Measurements from ENCODE around the gene CREBBP. TPM values are rescaled to one million over a fixed set of nuclear protein-coding genes. Genes with fewer than 3 reads are reported as not detected.

CREBBP gene
- total RNA-seq, 2 experiments from 2014 or later, result 29.9 to 33.0 TPM

GRCh38 chr16:3713587-3714242 is 166.8 kb downstream of the CREBBP start:
- Mint-ChIP-seq H3K36me3 (ENCODE audit: low read depth) (peaks cover 42% of the 10 kb centered on the region), H3K4me1 (ENCODE audit: low read depth) (peaks cover 54% of the 10 kb centered on the region), H3K4me3 (no peak overlapping the region), H3K9me3 (no peaks in the 10 kb centered on the region), H3K27ac (no peak overlapping the region), H3K27me3 (ENCODE audit: low read depth) (no peaks in the 10 kb centered on the region)
- intact Hi-C loops (cut with micrococcal nuclease), result no loop called here
- CTCF ChIA-PET, result interaction anchor here (0.7 kb wide), 1 partner anchor 400 kb away, joined by 3 read pairs; no protein-coding TSS in a partner anchor
- DNase-seq, result no peak

- H3K4me3 Mint-ChIP-seq, result no peak overlapping the region
- H3K27ac Mint-ChIP-seq, result no peak overlapping the region
- H3K4me1 Mint-ChIP-seq (ENCODE audit: low read depth), result peaks cover 48% of the 10 kb centered on the region
- CTCF ChIA-PET, result no interaction called here
- intact Hi-C loops (cut with micrococcal nuclease), result no loop called here
- H3K27me3 Mint-ChIP-seq (ENCODE audit: low read depth), result no peaks in the 10 kb centered on the region
- DNase-seq, result no peak
- H3K36me3 Mint-ChIP-seq (ENCODE audit: low read depth), result peaks cover 42% of the 10 kb centered on the region
- H3K9me3 Mint-ChIP-seq, result no peaks in the 10 kb centered on the region
These were observed 167.6 kb downstream of the CREBBP start for GRCh38 chr16:3712861-3713372.

DNA sequence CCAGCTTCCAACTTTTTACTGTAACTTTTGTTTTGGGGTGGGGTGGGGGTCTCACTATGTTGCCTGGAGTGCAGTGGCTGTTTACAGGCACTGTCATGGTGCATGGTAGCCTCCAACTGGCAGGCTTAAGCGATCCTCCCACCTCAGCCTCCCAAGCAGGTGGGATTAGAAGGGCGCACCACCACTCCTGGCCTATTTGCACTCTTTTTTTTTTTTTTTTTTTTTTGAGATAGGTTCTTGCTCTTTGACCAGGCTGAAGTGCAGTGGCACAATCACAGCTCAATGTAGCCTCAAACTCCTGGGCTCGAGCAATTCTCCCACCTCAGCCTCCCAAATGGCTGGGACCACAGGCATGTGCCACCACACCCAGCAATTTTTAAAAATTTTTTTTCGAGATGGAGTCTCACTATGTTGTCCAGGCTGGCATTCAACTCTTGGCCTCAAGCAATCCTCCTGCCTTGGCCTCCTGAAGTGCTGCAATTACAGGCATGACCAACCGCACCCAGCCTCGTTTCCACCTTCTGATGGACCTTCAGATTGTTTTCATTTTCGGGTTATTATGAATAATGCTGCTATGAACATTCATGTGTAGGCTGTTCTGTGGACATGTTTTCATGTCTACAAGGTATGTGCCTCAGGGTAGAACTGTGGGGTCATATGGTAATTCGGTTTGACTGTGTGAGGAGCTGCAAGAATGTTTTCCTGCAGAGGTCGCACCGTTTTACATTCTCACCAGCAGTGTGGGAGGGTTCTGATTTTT is 174.1 kb downstream of the CREBBP start:
- no peaks in the 10 kb centered on the region for H3K9me3 Mint-ChIP-seq
- intact Hi-C loops (cut with micrococcal nuclease), result no loop called here
- CTCF ChIA-PET, result interaction anchor here (0.7 kb wide), 1 partner anchor 611 kb away, joined by 4 read pairs; no protein-coding TSS in a partner anchor
- no peak for DNase-seq
- peaks cover 6% of the 10 kb centered on the region for H3K4me1 Mint-ChIP-seq (ENCODE audit: low read depth)
- no peaks in the 10 kb centered on the region for H3K27me3 Mint-ChIP-seq (ENCODE audit: low read depth)
- no peak overlapping the region for H3K27ac Mint-ChIP-seq
- no peak overlapping the region for H3K4me3 Mint-ChIP-seq
- peaks cover 16% of the 10 kb centered on the region for H3K36me3 Mint-ChIP-seq (ENCODE audit: low read depth)

DNA sequence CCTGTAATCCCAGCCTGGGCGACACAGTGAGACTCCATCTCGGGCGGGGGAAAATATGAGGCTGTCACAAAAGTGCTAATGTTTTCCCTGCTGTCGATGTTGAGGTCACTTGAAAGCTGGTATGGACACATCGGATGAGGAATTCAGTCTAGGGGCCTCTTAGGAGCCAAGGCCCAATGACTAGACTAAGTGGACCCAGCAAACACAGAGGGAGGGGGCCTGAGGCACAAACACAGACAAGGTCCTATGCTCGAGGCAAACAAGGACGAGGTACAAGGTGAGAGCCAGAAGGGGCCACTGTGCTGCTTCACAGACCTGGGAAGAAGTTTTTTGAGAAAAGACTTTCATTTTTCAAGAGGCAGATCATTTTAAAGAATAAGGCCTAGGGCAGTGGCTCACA is 178.4 kb downstream of the CREBBP start:
- H3K4me3 Mint-ChIP-seq, result no peak overlapping the region
- CTCF ChIA-PET, result interaction anchor here (3.0 kb wide), 1 partner anchor 11 kb away, joined by 15 read pairs; no protein-coding TSS in a partner anchor
- H3K9me3 Mint-ChIP-seq, result no peaks in the 10 kb centered on the region
- H3K4me1 Mint-ChIP-seq (ENCODE audit: low read depth), result peaks cover 8% of the 10 kb centered on the region
- H3K27ac Mint-ChIP-seq, result no peak overlapping the region
- intact Hi-C loops (cut with micrococcal nuclease), result no loop called here
- H3K27me3 Mint-ChIP-seq (ENCODE audit: low read depth), result no peaks in the 10 kb centered on the region
- H3K36me3 Mint-ChIP-seq (ENCODE audit: low read depth), result peaks cover 12% of the 10 kb centered on the region
- DNase-seq, result no peak

GRCh38 chr16:3701531-3701930 is 179.0 kb downstream of the CREBBP start:
- intact Hi-C loops (cut with micrococcal nuclease), result no loop called here
- CTCF ChIA-PET, result interaction anchor here (3.0 kb wide), 1 partner anchor 10 kb away, joined by 15 read pairs; no protein-coding TSS in a partner anchor
- Mint-ChIP-seq H3K27me3 (ENCODE audit: low read depth) (no peaks in the 10 kb centered on the region), H3K9me3 (no peaks in the 10 kb centered on the region), H3K36me3 (ENCODE audit: low read depth) (peaks cover 9% of the 10 kb centered on the region), H3K4me3 (no peak overlapping the region), H3K27ac (no peak overlapping the region), H3K4me1 (ENCODE audit: low read depth) (peaks cover 8% of the 10 kb centered on the region)
- DNase-seq, result no peak

DNA sequence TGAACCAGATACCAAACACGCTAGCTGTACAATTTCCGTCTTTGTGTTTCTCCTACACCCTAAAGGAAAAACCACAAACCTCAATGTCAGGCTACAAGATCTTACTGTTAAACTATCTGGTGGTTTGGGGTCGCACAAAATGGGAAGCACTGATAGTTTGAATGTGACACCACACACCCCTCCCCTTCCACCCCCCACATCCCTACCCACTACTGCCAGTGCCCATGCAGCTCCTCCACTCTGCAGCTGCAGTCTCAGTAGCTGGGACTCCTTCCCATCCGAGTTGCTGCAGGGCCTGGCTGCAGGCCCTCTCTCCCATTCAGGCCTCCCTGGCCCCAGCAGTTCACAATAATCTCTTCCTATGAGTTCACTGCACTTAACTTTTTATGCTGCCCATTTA is 181.6 kb downstream of the CREBBP start:
- CTCF ChIA-PET, result no interaction called here
- H3K4me3 Mint-ChIP-seq, result no peak overlapping the region
- H3K27me3 Mint-ChIP-seq (ENCODE audit: low read depth), result no peaks in the 10 kb centered on the region
- H3K27ac Mint-ChIP-seq, result no peak overlapping the region
- no peak for DNase-seq
- peaks cover 12% of the 10 kb centered on the region for H3K36me3 Mint-ChIP-seq (ENCODE audit: low read depth)
- peaks cover 8% of the 10 kb centered on the region for H3K4me1 Mint-ChIP-seq (ENCODE audit: low read depth)
- intact Hi-C loops (cut with micrococcal nuclease), result no loop called here
- H3K9me3 Mint-ChIP-seq, result no peaks in the 10 kb centered on the region

DNA sequence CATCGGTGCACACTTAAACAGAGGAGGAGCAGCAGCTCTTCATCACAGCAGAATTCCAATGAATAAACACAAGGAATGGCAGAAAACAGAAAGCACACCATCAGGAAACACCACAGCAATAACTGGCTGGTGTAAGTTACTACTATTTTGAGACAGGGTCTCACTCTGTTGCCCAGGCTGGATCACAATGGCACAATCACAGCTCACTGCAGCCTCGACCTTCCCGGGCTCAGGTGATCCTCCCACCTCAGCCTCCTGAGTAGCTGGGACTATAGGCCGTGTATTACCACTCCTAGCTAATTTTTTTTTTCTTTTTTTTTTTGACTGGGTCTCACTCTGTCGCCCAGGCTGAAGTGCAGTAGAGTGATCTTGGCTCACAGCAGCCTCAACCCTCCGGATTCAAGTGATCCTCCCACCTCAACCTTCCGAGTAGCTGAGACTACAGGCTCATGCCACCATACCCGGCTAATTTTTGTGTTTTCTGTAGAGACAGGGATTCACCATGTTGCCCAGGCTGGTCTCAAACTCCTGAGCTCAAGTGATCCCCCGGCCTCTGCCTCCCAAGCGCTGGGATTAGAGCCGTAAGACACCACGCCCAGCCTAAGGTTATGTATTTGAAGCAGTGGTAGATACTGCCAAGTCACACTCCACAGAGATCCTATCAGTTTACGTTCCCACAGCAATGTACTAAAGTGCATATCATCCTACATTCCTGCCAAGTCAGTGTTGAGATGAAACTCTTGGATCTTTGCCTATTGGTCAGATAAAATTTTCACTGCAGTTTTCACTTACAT is 183.9 kb downstream of the CREBBP start:
- DNase-seq, result no peak
- H3K27ac Mint-ChIP-seq, result no peak overlapping the region
- no peak overlapping the region for H3K4me3 Mint-ChIP-seq
- no peaks in the 10 kb centered on the region for H3K9me3 Mint-ChIP-seq
- intact Hi-C loops (cut with micrococcal nuclease), result no loop called here
- H3K27me3 Mint-ChIP-seq (ENCODE audit: low read depth), result no peaks in the 10 kb centered on the region
- CTCF ChIA-PET, result interaction anchor here (0.6 kb wide), 1 partner anchor 533 kb away, joined by 4 read pairs; no protein-coding TSS in a partner anchor
- peaks cover 12% of the 10 kb centered on the region for H3K36me3 Mint-ChIP-seq (ENCODE audit: low read depth)
- H3K4me1 Mint-ChIP-seq (ENCODE audit: low read depth), result peaks cover 8% of the 10 kb centered on the region

GRCh38 chr16:3695610-3696369 is 184.7 kb downstream of the CREBBP start:
- DNase-seq, result no peak
- H3K27ac Mint-ChIP-seq, result no peak overlapping the region
- peaks cover 9% of the 10 kb centered on the region for H3K4me1 Mint-ChIP-seq (ENCODE audit: low read depth)
- intact Hi-C loops (cut with micrococcal nuclease), result no loop called here
- CTCF ChIA-PET, result interaction anchor here (0.6 kb wide), 1 partner anchor 534 kb away, joined by 4 read pairs; no protein-coding TSS in a partner anchor
- no peak overlapping the region for H3K4me3 Mint-ChIP-seq
- peaks cover 14% of the 10 kb centered on the region for H3K36me3 Mint-ChIP-seq (ENCODE audit: low read depth)
- H3K9me3 Mint-ChIP-seq, result no peaks in the 10 kb centered on the region
- no peaks in the 10 kb centered on the region for H3K27me3 Mint-ChIP-seq (ENCODE audit: low read depth)

GRCh38 chr16:3694051-3694450 is 186.5 kb downstream of the CREBBP start:
- Mint-ChIP-seq H3K27ac (no peak overlapping the region), H3K4me3 (no peak overlapping the region), H3K36me3 (ENCODE audit: low read depth) (peaks cover 15% of the 10 kb centered on the region), H3K9me3 (no peaks in the 10 kb centered on the region), H3K4me1 (ENCODE audit: low read depth) (peaks cover 11% of the 10 kb centered on the region), H3K27me3 (ENCODE audit: low read depth) (no peaks in the 10 kb centered on the region)
- no peak for DNase-seq
- CTCF ChIA-PET, result interaction anchor here (0.6 to 0.7 kb wide), 2 partner anchors 64 to 107 kb away, joined by 3 to 4 read pairs; no protein-coding TSS in a partner anchor
- intact Hi-C loops (cut with micrococcal nuclease), result no loop called here

GRCh38 chr16:3691761-3692160 is 188.8 kb downstream of the CREBBP start:
- intact Hi-C loops (cut with micrococcal nuclease), result no loop called here
- H3K27ac Mint-ChIP-seq, result no peak overlapping the region
- no peaks in the 10 kb centered on the region for H3K9me3 Mint-ChIP-seq
- H3K4me1 Mint-ChIP-seq (ENCODE audit: low read depth), result peaks cover 11% of the 10 kb centered on the region
- H3K27me3 Mint-ChIP-seq (ENCODE audit: low read depth), result no peaks in the 10 kb centered on the region
- CTCF ChIA-PET, result interaction anchor here (0.8 to 1.5 kb wide), 6 partner anchors 10 to 188 kb away, joined by 4 to 15 read pairs (median 5); no protein-coding TSS in a partner anchor
- H3K4me3 Mint-ChIP-seq, result no peak overlapping the region
- DNase-seq, result no peak
- H3K36me3 Mint-ChIP-seq (ENCODE audit: low read depth), result peaks cover 27% of the 10 kb centered on the region

DNA sequence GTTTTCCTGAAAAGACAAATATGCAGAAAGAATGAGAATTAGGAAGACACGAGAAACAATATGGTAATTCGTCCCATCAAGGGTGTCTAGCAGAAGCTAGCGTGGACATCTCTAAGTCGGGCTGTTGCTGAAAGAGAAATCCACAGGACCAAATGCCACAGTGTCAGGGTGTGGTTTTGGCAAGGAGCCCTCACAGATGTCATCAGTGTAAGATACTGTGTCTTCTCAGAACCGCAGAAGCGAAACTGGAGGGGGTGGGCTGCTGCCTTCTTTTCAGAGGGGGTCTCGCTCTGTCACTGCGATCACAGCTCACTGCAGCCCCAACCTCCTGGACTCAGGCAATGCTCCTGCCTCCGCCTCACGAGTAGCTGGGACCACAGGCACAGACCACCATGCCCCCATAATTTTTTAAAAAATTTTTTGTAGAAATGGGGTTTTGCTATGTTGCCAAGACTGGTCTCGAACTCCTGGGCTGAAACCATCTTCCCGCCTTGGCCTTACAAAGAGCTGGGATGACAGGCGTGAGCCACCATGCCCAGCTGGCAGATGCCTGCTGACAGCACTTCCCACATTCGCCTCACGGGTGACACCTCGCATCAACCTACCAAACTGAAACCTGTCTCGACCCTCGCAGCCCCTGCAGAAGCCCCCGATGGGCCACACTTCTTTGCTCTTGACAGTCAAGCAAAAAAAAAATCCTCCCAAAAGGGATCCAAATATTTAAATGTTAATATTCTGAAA is 189.4 kb downstream of the CREBBP start:
- Mint-ChIP-seq H3K27me3 (ENCODE audit: low read depth) (no peaks in the 10 kb centered on the region), H3K9me3 (no peaks in the 10 kb centered on the region), H3K4me1 (ENCODE audit: low read depth) (peaks cover 11% of the 10 kb centered on the region), H3K36me3 (ENCODE audit: low read depth) (peaks cover 27% of the 10 kb centered on the region), H3K27ac (no peak overlapping the region), H3K4me3 (no peak overlapping the region)
- DNase-seq, result peak; percentile 12
- intact Hi-C loops (cut with micrococcal nuclease), result loop anchor here (1.0 kb wide), 2 partner anchors 189 to 562 kb away; partner anchors contain the start of gene CREBBP
- CTCF ChIA-PET, result interaction anchor here (0.8 to 1.5 kb wide), 7 partner anchors 10 to 246 kb away, joined by 3 to 15 read pairs (median 5); no protein-coding TSS in a partner anchor

Data from activated naive CD4-positive, alpha-beta T cell treated with anti-CD3 and anti-CD28 coated beads for 36 hours (primary cell).